GM19467 (cell line): Measurements from ENCODE around the gene SPAM1.
"Not testable (repeated sequence)": the region's sequence is repeated elsewhere in the genome, so short reads cannot be mapped to it uniquely, and the experiment has no call there.

Experiments used
- ATAC-seq: cut with Tn5 transposase; IDR thresholded peaks from one replicate; pipeline ENCODE4 v1.9.1; 2021; ENCODE audit warnings: mild to moderate bottlenecking, moderate library complexity; ENCODE audit not compliant: unreplicated experiment

The SPAM1 gene

DNA sequence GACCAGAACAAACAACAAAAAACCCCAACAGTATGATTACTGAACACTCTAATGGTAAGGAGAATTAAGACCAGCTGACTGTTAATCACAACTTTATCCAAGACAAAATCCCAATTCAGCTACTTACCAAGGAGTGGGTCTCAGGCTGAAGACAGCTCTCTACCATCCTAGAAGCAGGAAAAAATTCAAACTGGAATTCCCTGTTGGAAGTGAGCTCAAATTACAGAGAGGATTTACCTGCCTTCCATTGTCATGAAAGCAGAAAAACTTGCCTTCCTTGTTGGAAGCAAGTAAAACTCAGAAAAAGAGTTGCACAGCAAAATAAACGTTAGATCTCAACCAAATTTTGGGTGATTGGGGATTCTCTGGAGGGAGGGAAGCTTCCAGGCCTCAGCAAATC is 20.9 kb downstream of the SPAM1 start:
- ATAC-seq = no peak

DNA sequence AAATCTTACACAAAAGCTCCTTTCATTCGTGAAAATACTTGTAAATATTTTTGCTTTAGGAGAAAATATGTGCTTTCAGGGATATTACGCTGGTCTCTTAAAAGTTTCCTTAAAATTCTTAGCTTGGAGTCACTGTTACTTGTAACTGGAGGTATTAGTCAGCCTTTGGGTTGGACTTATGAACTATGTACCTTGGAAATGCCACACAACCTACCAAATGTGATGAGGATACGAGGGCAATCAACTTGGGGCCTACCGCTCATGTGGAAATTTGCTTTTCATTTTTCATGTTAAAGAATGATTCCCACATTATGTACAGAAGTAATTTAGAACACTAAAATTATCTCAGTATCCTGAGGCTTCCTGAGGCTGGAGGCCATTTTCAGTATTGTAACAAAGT is 23.1 kb downstream of the SPAM1 start:
- no peak for ATAC-seq

DNA sequence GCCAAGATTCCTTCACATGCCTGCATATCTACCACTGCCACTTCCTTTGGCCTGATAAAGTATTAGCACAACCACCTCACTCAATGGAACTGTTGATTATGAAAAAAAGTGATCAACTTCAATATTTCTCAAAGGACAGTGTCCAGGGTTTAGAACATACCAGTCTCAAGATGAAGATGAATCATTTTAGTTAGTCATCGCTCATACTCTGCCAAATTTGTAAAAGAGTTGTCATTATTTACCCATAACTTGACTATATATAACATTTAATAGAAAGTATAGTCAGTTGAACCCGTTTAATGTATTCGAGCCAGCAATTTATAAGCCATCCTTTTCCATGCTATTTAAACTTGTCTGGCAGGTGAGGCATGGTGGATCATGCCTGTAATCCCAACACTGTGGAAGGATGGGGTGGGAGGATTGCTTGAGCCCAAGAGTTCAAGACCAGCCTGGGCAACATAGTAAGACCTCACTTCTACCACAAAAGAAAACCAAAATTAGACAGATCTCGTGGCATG is 33.2 kb downstream of the SPAM1 start:
- ATAC-seq = no peak

DNA sequence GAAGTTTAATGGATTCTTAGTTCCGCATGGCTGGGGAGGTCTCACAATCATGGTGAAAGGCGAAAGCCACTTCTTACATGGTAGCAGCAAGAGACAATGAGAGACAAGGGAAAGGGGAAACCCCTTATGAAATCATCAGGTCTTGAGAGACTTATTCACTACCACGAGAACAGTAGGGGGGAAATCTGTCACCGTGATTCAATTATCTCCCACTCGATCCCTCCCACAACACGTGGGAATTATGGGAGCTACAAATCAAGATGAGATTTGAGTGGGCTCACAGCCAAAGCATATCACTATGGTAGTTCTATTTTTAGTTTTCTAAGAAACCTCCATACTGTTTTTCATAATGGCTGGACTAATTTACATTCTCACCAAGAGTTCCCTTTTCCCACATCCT is 36.7 kb downstream of the SPAM1 start:
- ATAC-seq = no peak

DNA sequence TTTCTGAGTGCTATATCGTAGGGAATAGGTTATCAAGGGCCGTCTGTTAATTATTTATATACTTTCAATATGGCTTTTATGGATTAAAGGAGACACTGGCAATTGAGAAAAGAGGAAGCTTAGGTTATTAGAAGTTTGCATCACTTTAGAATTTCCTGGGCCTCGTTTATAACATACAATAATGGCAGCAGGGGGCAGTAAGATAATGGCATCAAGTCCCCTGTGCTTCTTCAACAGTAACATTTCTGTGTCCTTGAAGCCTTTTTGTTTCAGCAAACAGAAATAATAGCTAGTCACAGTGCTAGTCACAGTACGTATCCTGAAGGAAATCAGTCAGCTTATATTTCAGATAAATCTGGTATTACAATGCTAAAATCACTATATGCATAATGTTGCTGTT is 41.9 kb downstream of the SPAM1 start:
- no peak for ATAC-seq

DNA sequence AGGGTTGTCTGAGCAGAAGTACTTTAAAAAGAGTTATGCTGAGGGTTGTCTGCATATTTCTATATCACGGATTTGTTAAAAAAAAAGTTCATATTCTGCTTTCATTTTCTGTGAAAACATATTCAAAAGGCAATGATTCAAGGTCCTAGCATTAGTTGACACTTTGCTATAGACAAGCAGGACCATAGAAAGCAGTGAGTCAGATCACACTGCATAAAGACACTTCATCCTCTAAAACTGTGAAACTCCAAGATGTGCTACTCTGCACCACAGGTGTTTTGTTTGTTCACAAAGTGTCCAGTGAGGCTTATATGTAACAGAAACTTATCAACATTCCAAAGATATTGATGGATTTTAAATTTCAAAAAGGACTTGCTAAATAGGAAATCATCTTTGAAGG is 47.0 kb downstream of the SPAM1 start:
- no peak for ATAC-seq

DNA sequence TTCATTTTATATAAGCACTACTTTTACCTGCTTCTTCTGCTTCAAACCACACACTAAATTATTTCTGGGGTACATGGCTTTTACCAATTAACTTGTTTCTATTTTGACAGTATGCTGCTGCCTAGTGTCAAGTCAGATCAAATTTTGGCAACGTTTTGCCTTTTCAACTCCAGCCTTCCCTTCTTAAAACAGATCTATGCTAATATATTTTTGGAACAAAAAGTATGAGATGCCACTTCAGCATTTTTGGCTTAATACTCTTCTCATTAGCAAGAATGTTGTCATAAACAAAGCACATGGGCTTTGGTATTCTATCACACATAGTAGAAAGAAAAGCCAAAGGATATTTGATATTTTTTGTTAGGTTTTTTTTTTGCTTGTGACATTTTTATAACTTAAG is 47.8 kb downstream of the SPAM1 start:
- no peak for ATAC-seq

DNA sequence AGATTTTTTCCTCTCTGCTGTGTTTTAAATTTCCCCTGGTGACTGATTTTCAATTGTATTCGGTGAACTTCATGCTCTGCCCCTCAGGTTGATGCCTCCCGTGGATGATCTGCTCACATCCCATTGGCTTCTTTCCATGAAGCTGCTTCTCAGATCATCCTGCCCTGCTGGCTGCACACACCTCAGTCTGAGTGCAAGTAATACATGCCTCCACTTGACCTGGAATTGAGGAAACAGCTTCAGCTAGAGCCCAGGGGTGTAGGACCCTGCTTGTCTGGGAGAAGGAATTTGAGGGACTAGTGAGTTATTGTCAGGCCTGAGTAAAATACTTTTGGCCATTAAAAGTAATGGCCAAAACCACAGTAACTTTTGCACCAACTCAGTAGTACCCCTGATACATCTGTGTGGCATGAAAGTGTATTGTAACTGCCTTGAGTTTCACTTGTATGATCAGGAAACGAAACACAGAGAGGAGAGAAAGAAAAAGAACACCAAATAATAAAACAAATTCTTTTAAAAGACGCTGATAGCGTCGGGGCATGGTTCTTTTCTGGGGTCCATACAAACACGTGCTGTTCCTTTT is 49.4 kb downstream of the SPAM1 start:
- ATAC-seq = no peak

DNA sequence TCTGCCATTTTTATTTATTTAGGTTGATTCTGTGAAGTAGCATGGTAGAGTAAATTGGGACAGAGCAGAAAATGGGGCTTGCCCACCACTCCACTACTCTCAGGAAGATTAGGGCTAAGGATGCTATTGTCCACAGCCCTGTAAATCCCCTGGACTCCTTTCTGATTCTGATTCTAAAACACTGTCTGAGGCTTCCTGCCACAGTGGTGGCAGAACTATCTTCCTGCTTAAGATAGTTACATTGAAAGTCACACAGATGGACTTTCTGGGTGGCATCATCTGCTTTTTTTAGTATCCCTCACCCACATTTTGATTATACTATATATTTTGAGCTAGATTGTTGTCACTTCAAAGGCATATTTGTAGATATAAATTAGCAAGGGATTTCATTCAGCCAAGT is 50.0 kb downstream of the SPAM1 start:
- ATAC-seq = no peak

DNA sequence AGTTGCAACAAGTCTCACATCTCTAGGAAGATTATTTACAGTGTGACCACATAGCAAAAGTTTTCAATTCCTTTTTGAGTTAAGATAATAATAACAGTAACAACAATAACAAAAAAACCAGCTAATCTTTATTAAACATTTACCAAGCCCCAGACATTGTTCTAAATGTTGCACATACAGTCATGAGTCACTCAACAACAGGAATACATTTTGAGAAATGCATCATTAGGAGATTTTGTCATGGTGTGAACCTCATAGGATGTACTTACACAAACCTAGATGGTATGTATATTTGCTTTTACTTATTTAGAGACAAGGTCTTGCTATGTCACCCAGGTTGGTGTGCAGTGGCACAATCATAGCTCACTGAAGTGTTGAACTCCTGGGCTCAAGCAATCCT is 52.0 kb downstream of the SPAM1 start:
- no peak for ATAC-seq

DNA sequence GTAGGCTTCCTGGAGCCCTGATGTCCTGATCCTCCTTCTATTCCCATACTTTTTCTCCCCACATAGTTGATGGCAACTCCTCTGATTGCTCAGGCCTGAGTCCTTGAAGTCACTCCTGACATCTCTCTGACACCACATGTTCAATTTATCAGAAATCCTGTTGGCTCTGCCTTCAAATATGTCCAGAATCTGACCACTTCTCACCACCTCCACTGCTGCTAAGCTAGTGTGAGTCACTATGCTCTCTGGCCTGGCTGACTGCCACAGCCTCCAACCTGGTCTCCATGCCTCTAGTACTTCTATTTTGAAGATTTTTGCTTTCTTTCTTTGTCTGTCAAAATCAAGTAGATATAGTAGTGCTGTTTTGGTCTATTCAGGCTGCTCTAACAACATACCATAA is 54.8 kb downstream of the SPAM1 start:
- ATAC-seq = no peak

DNA sequence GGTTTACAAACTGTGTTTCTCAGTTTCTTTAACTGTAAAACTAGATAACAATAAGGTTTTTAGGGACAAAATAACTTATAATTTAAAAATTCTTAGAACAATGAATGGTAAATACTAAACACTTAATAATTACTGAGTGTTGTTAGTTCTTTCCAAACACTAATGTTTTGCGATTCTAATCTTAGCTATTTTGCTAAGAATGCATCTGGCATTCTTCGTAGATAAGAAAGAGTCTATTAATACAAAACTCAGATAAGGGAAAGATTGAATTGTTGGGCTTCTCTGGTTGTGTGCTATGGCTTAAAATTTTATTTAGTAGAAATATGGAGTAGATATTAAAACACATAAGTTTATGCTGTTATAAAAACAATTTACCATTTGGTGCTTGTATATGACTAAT is 62.4 kb downstream of the SPAM1 start:
- no peak for ATAC-seq

DNA sequence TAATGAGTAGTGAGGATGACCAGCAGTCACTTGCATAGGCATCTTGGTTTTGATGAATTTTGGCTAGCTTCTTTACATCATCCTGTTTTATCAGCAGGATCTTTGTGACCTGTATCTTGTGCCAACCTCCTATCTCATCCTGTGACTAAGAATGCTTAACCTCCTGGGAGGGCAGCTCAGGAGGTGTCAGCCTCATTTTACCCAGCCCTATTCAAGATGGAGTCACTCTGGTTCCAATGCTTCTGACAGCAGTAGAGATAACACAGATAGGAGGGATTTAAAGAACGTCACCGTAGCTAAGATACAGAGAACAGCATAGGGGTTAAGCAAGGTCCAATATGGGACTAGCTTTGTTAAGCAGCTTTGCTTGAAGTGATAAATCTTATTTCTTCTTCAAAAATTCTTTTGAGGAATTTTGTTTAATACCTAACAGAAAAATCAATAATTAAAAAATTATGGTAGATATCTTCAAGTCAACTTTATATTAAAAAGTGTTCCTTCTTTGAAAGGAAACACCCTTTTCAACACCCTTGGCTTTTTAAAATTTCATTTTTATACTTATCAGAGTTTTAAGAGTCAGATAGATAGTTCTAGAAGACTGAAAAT is 68.0 kb downstream of the SPAM1 start:
- no peak for ATAC-seq

DNA sequence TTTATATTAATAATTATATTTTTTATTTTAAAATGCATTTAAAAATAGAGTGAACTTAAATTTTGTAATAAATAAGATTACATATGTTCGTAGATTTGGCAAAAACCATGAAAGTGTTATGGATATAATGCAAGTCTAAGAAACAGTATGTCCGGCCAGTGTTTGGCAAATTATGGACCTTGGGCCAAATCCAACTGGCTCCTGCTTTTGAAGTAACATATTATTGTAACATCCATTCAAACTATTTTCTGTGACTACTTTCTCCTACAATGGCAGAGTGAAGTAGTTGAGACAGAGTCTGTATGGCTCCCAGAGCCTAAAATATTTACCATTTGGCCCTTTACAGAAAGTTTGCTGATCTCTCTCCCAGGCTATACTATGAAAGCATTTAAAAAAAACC is 69.0 kb downstream of the SPAM1 start:
- no peak for ATAC-seq

DNA sequence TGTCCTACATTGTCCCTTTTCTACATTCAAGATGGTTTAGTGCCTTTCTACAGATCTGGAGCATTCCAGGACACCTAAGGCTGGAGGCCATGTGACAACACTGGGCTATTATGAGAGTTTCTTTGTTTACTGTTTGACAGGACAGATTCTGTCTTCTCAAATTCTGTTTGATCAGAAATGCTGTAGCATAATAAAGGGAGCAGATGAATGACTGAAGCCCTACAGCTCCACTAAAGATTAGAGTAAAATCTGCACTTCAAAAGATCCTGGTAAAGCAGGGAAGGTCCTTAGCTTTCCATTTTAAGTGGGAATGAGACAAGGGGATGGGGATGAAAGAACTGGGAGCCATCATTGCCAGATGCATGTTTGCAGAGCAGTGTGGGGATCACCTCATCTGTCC is 69.4 kb downstream of the SPAM1 start:
- ATAC-seq = no peak

DNA sequence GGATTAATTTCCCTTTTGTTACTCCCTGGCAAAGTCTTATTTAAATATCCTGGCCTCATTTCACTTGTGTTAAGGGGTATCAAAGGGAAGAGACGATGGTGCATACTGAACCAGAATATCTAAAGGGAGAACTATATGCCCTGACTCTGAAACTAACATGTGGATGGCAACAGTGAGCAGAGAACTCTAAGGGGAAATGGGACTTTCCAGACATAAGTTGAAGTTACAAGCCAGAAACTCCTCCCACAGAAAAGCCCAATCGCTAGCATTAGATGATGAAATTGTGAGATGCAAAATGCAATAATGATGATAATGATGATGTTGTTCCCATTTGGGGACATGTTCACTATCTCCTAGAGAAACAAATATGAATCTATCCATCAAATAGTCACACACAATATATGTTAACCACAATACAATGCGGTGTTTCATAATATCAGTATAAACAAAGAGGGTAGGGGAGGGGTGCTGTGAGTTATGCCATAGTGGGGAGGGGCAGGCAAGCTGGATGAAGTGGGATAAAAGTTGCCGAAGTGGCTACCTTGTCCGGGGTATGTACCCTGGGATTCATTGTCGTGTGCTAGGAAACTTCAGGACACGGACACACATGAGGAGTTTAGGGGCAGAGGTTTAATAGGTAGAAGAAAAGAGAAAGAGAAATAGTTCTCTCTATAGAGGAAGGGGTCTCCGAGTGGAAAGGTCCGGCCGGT is 70.7 kb downstream of the SPAM1 start:
- no peak for ATAC-seq

DNA sequence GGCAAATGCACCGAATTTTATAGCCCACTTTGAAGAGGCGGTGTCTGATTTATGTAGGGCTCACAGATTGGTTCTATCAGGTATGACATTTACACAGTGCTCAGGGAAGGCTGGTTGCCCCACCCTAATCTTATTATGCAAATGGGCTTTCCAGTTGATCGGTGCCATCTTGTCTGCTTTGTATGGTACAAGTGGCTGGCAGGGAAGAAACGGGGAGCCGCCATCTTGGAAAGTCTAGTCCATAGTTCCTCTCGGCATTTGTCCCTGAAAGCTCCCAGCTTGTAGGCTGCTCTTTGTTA is 71.2 kb downstream of the SPAM1 start:
- no peak for ATAC-seq

DNA sequence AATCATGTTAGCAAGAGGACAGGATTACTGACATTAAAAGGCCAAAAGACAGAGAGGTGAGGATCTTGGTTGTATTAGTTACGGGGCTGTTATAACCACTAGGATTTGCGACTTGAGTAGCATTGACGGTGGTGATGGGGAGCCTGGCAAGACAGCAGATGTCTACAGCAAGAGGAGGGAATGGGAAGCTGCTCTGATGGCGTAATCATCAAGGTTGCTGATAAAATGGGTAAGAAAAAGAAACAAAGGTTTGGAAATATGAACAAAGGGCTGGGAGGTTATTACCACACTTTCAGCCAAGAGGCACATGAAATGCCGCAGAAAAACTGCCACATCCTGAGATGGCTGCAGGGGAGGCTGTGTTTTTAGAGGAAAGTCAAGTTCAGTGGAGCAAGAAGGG is 73.9 kb downstream of the SPAM1 start:
- no peak for ATAC-seq

DNA sequence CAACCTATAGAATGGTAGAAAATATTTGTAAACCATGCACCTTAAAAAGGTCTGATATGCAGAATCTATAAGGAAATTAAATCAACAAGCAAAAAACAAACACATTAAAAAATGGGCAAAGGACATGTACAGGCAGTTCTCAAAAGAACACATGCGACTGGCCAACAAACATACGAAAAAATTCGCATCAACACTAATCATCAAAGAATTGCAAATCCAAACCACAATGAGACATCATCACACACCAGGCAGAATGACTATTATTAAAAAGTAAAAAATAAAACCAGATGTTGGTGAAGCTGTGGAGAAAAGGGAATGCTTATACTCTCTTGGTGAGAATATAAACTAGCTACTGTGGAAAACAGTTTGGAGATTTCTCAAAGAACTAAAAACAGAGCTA is 74.7 kb downstream of the SPAM1 start:
- ATAC-seq = no peak

DNA sequence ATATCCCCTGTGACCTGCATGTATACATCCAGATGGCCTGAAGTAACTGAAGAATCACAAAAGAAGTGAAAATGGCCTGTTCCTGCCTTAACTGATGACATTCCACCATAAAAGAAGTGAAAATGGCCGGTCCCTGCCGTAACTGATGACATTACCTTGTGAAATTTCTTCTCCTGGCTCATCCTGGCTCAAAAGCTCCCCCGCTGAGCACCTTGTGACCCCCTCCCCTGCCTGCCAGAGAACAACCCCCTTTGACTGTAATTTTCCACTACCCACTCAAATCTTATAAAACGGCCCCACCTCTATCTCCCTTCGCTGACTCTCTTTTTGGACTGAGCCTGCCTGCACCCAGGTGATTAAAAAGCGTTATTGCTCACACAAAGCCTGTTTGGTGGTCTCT is 83.3 kb downstream of the SPAM1 start:
- ATAC-seq = not testable (repeated sequence)

DNA sequence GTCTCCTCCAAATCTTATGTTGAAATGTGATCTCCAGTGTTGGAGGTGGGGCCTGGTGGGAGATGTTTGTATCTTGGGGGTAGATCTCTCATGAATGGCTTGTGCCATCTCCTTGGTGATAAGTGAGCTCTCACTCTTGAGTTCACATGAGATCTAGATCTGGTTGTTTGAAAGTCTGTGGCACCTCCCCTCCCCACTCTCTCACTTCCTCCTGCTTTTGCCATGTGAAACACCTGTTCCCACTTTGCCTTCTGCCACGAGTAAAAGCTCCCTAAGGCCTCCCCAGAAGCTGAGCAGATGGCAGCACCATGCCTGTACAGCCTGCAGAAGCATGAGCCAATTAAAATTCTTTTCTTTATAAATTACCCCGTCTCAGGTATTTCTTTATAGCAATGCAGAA is 84.3 kb downstream of the SPAM1 start:
- ATAC-seq = no peak
